Adrenal gland (tissue), 5 donors: ENCODE measurements around the gene AKR1C3.

ENCODE experiments used
- POLR2A ChIP-seq, 2 donors: fragments of 450-650 bp; IDR thresholded peaks; one replicate each; pipeline ENCODE4 v1.6.1; 2017; ENCODE audit warnings: antibody characterized with exemption in 2 of 2, mild to moderate bottlenecking in 2 of 2, moderate library complexity in 1 of 2
- TF ChIP-seq, protein P1 (sequence below), 6 experiments: fragments of 450-650 bp in 4 of 6; fragments of 200-600 bp in 2 of 6; sonication (generic) in 1 of 6; IDR thresholded peaks; 1 replicate in 5 of 6; 2 replicates in 1 of 6; pipeline versions ENCODE4 v1.5.1 to v1.8.0; 2016 to 2021; ENCODE audit warnings: antibody characterized with exemption in 6 of 6, mild to moderate bottlenecking in 2 of 6, moderate library complexity in 1 of 6
- donor health status: DM: no; HTN: no; CAD: no.

DNA sequence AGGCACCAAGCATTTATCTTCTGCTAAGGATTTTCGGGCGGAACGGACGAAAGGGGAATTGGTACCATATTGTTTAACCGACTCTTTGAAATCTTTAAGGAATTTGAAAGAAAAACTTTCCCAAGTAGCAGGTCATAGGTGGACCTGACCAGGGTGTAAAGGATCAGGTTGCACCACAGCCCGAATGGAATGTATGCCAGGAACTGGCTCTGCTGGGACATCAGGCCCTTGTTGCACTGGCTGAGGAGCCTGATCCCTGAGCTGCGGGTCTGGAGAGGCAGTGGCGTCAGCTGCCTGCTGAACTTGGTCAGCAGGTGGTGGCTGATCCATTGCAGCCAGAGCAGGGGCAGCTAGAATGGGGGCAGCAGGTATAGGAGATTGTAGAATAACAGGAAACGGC, 49.1 kb upstream of the AKR1C3 start:
- TF ChIP-seq, protein P1, sequence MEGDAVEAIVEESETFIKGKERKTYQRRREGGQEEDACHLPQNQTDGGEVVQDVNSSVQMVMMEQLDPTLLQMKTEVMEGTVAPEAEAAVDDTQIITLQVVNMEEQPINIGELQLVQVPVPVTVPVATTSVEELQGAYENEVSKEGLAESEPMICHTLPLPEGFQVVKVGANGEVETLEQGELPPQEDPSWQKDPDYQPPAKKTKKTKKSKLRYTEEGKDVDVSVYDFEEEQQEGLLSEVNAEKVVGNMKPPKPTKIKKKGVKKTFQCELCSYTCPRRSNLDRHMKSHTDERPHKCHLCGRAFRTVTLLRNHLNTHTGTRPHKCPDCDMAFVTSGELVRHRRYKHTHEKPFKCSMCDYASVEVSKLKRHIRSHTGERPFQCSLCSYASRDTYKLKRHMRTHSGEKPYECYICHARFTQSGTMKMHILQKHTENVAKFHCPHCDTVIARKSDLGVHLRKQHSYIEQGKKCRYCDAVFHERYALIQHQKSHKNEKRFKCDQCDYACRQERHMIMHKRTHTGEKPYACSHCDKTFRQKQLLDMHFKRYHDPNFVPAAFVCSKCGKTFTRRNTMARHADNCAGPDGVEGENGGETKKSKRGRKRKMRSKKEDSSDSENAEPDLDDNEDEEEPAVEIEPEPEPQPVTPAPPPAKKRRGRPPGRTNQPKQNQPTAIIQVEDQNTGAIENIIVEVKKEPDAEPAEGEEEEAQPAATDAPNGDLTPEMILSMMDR (IDR thresholded peaks at IDR 0.05) = no peak
- no peak for TF ChIP-seq POLR2A (IDR thresholded peaks at IDR 0.05)
